Measurements from ENCODE around the gene AMHR2. TPM values are rescaled to one million over a fixed set of nuclear protein-coding genes. Genes with fewer than 3 reads are reported as not detected.
"Not testable (repeated sequence)": the region's sequence is repeated elsewhere in the genome, so short reads cannot be mapped to it uniquely, and the experiment has no call there.

Gene AMHR2
- total RNA-seq, 1 experiment from 2014 or later, result not detected

DNA sequence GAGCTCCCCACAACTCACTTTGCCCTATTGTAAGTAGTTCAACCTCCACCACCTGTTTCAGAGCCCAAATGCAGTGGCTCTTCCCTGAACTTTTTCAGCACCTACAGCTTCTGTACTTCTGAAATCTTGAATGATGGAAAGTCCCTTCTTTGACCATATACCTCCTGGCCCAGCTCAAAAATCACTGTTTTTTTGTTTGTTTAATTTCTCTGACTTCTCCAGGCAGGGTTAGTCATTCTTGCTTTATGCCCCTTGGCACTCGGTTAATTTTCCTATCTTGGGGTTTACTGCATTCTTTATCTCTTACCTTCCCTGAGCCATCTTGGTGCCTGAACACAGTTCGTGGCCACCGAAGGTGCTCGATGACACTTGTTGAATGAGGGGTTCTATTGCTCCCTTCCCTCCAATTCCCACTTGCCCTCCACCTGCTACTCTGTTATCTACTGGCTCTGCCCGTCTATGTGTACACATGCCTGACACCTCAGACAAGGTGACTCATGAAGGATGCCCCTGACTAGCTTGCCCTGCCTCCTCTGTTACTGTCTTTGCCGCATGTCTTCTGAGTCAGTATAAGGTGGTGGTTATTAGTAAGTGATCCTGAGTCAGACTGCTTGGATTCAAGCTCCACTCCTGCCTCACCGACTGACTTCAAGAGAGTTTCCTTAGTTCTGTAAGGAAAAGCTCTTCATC, 4.4 kb downstream of the AMHR2 start:
- intact Hi-C loops (cut with micrococcal nuclease; ENCODE audit: unreplicated experiment), result no loop called here
- Mint-ChIP-seq H3K27ac (ENCODE audit: unreplicated experiment) (no peak overlapping the region), H3K9me3 (ENCODE audit: low read depth, unreplicated experiment) (no peaks in the 10 kb centered on the region), H3K27me3 (ENCODE audit: unreplicated experiment) (no peaks in the 10 kb centered on the region), H3K4me3 (ENCODE audit: low read depth, unreplicated experiment) (no peak overlapping the region), H3K36me3 (ENCODE audit: insufficient read depth, unreplicated experiment) (no peaks in the 10 kb centered on the region), H3K4me1 (ENCODE audit: low read depth, unreplicated experiment) (peaks cover 16% of the 10 kb centered on the region)
- BruUV-seq (replicated peaks), result no TSS peak
- DNase-seq, result no peak
- CTCF ChIA-PET, result interaction anchor here (1.4 to 1.5 kb wide), 2 partner anchors 76 to 83 kb away, joined by 3 to 4 read pairs; no protein-coding TSS in a partner anchor
- TF ChIP-seq, protein P1, sequence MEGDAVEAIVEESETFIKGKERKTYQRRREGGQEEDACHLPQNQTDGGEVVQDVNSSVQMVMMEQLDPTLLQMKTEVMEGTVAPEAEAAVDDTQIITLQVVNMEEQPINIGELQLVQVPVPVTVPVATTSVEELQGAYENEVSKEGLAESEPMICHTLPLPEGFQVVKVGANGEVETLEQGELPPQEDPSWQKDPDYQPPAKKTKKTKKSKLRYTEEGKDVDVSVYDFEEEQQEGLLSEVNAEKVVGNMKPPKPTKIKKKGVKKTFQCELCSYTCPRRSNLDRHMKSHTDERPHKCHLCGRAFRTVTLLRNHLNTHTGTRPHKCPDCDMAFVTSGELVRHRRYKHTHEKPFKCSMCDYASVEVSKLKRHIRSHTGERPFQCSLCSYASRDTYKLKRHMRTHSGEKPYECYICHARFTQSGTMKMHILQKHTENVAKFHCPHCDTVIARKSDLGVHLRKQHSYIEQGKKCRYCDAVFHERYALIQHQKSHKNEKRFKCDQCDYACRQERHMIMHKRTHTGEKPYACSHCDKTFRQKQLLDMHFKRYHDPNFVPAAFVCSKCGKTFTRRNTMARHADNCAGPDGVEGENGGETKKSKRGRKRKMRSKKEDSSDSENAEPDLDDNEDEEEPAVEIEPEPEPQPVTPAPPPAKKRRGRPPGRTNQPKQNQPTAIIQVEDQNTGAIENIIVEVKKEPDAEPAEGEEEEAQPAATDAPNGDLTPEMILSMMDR (IDR thresholded peaks at IDR 0.05; ENCODE audit: unreplicated experiment), result no peak

DNA sequence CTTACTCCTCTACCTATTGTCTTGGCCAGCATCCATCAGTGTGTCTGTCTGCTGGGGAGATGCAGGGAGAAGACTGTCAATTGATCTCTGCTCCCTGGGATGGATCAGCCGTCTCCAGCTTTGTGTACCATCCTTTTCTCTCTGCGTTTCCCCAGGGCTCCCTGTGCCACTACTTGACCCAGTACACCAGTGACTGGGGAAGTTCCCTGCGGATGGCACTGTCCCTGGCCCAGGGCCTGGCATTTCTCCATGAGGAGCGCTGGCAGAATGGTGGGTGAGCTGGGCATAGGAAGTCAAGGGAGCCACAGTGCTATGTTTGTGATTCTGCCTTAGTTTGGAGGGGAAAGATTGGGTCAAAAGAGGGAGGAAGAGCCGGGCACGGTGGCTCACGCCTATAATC, 5.1 kb downstream of the AMHR2 start:
- no peak overlapping the region for H3K27ac Mint-ChIP-seq (ENCODE audit: unreplicated experiment)
- no peak overlapping the region for H3K4me3 Mint-ChIP-seq (ENCODE audit: low read depth, unreplicated experiment)
- BruUV-seq (replicated peaks), result no TSS peak
- TF ChIP-seq, protein P1 (IDR thresholded peaks at IDR 0.05; ENCODE audit: unreplicated experiment), result no peak
- peaks cover 16% of the 10 kb centered on the region for H3K4me1 Mint-ChIP-seq (ENCODE audit: low read depth, unreplicated experiment)
- CTCF ChIA-PET, result interaction anchor here (1.4 to 1.5 kb wide), 2 partner anchors 76 to 84 kb away, joined by 3 to 4 read pairs; no protein-coding TSS in a partner anchor
- H3K9me3 Mint-ChIP-seq (ENCODE audit: low read depth, unreplicated experiment), result no peaks in the 10 kb centered on the region
- no peak for DNase-seq
- H3K36me3 Mint-ChIP-seq (ENCODE audit: insufficient read depth, unreplicated experiment), result no peaks in the 10 kb centered on the region
- no peaks in the 10 kb centered on the region for H3K27me3 Mint-ChIP-seq (ENCODE audit: unreplicated experiment)
- intact Hi-C loops (cut with micrococcal nuclease; ENCODE audit: unreplicated experiment), result no loop called here

DNA sequence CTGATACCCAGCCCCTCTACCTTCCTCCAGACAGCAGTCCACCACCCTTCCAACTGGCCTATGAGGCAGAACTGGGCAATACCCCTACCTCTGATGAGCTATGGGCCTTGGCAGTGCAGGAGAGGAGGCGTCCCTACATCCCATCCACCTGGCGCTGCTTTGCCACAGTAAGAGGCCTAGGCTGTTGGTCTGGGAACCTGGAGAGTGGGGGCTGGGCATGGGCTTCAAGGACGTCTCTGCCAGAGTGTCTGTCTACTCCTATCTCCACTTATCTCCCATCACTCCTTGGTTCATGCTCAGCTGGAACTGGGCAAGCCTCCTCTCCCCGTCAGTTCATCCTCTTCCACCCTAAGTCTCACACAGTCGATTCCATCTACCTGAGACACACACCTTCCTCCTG, 6.5 kb downstream of the AMHR2 start:
- CTCF ChIA-PET, result interaction anchor here (1.6 kb wide), 1 partner anchor 9 kb away, joined by 3 read pairs; no protein-coding TSS in a partner anchor

DNA sequence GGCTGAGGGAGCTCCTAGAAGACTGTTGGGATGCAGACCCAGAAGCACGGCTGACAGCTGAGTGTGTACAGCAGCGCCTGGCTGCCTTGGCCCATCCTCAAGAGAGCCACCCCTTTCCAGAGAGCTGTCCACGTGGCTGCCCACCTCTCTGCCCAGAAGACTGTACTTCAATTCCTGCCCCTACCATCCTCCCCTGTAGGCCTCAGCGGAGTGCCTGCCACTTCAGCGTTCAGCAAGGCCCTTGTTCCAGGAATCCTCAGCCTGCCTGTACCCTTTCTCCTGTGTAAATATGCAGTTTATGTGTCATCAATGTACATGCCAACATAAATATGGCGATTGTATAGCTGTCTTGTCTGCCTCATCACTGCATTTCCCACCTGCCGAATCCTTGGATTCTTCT, 7.5 kb downstream of the AMHR2 start:
- Mint-ChIP-seq H3K27me3 (ENCODE audit: unreplicated experiment) (no peaks in the 10 kb centered on the region), H3K36me3 (ENCODE audit: insufficient read depth, unreplicated experiment) (no peaks in the 10 kb centered on the region), H3K4me3 (ENCODE audit: low read depth, unreplicated experiment) (no peak overlapping the region), H3K4me1 (ENCODE audit: low read depth, unreplicated experiment) (peaks cover 16% of the 10 kb centered on the region), H3K27ac (ENCODE audit: unreplicated experiment) (no peak overlapping the region), H3K9me3 (ENCODE audit: low read depth, unreplicated experiment) (no peaks in the 10 kb centered on the region)
- CTCF ChIA-PET, result interaction anchor here (1.6 kb wide), 1 partner anchor 10 kb away, joined by 3 read pairs; no protein-coding TSS in a partner anchor
- TF ChIP-seq, protein P1 (IDR thresholded peaks at IDR 0.05; ENCODE audit: unreplicated experiment), result no peak
- intact Hi-C loops (cut with micrococcal nuclease; ENCODE audit: unreplicated experiment), result no loop called here
- DNase-seq, result no peak
- no TSS peak for BruUV-seq (replicated peaks)

More for the DNA sequence above, 6.5 kb downstream of the AMHR2 start:
- H3K27me3 Mint-ChIP-seq (ENCODE audit: unreplicated experiment), result no peaks in the 10 kb centered on the region
- peaks cover 16% of the 10 kb centered on the region for H3K4me1 Mint-ChIP-seq (ENCODE audit: low read depth, unreplicated experiment)
- TF ChIP-seq, protein P1 (IDR thresholded peaks at IDR 0.05; ENCODE audit: unreplicated experiment), result no peak
- no peak overlapping the region for H3K4me3 Mint-ChIP-seq (ENCODE audit: low read depth, unreplicated experiment)
- no TSS peak for BruUV-seq (replicated peaks)
- H3K9me3 Mint-ChIP-seq (ENCODE audit: low read depth, unreplicated experiment), result no peaks in the 10 kb centered on the region
- H3K36me3 Mint-ChIP-seq (ENCODE audit: insufficient read depth, unreplicated experiment), result no peaks in the 10 kb centered on the region
- DNase-seq, result no peak
- intact Hi-C loops (cut with micrococcal nuclease; ENCODE audit: unreplicated experiment), result no loop called here
- H3K27ac Mint-ChIP-seq (ENCODE audit: unreplicated experiment), result no peak overlapping the region

DNA sequence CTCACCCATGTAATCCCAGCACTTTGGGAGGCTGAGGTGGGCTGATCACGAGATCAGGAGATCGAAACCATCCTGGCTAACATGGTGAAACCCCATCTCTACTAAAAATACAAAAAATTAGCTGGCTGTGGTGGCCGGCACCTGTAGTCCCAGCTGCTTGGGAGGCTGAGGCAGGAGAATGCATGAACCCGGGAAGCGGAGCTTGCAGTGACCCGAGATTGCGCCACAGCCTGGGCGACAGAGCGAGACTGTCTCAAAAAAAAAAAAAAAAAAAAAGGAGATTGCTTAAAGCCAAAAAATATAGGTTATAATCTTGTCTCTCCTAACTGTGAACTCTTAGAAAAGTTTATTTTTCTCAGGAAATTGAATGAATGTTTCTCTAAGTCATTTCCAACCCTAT, 11.7 kb downstream of the AMHR2 start:
- H3K27me3 Mint-ChIP-seq (ENCODE audit: unreplicated experiment); H3K27ac Mint-ChIP-seq (ENCODE audit: unreplicated experiment); H3K36me3 Mint-ChIP-seq (ENCODE audit: insufficient read depth, unreplicated experiment); CTCF ChIA-PET; H3K4me1 Mint-ChIP-seq (ENCODE audit: low read depth, unreplicated experiment); H3K9me3 Mint-ChIP-seq (ENCODE audit: low read depth, unreplicated experiment); BruUV-seq (replicated peaks); intact Hi-C loops (cut with micrococcal nuclease; ENCODE audit: unreplicated experiment); DNase-seq; H3K4me3 Mint-ChIP-seq (ENCODE audit: low read depth, unreplicated experiment): not testable (repeated sequence)

DNA sequence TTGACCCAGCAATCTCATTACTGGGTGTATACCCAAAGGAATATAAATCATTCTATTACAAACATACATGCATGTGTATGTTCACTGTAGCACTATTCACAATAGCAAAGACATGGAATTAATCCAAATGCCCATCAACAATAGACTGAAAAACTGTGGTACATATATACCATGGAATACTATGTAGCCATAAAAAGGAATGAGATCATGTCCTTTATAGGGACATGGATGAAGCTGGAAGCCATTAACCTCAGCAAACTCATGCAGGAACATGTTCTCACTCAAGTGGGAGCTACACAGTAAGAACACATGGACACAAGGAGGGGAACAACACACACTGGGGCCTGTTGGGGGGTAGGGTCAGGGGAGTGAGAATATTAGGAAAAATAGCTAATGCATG, 15.9 kb downstream of the AMHR2 start:
- H3K27me3 Mint-ChIP-seq (ENCODE audit: unreplicated experiment); DNase-seq; intact Hi-C loops (cut with micrococcal nuclease; ENCODE audit: unreplicated experiment); CTCF ChIA-PET; H3K27ac Mint-ChIP-seq (ENCODE audit: unreplicated experiment); H3K9me3 Mint-ChIP-seq (ENCODE audit: low read depth, unreplicated experiment); H3K4me3 Mint-ChIP-seq (ENCODE audit: low read depth, unreplicated experiment); BruUV-seq (replicated peaks): not testable (repeated sequence)
- Mint-ChIP-seq H3K4me1 (ENCODE audit: low read depth, unreplicated experiment) (peaks cover 17% of the 10 kb centered on the region), H3K36me3 (ENCODE audit: insufficient read depth, unreplicated experiment) (peaks cover 38% of the 10 kb centered on the region)

Measured in Calu3 (cell line).